GM21515 (cell line): ENCODE measurements around the gene CCDC88C.
A peak's percentile ranks its signal among the peaks of the same experiment; 100 is the strongest.
"Not testable (repeated sequence)": the region's sequence is repeated elsewhere in the genome, so short reads cannot be mapped to it uniquely, and the experiment has no call there.

Experiments used
- ATAC-seq: cut with Tn5 transposase; IDR thresholded peaks from one replicate; pipeline ENCODE4 v1.9.1; 2021; ENCODE audit not compliant: unreplicated experiment

Gene CCDC88C

DNA sequence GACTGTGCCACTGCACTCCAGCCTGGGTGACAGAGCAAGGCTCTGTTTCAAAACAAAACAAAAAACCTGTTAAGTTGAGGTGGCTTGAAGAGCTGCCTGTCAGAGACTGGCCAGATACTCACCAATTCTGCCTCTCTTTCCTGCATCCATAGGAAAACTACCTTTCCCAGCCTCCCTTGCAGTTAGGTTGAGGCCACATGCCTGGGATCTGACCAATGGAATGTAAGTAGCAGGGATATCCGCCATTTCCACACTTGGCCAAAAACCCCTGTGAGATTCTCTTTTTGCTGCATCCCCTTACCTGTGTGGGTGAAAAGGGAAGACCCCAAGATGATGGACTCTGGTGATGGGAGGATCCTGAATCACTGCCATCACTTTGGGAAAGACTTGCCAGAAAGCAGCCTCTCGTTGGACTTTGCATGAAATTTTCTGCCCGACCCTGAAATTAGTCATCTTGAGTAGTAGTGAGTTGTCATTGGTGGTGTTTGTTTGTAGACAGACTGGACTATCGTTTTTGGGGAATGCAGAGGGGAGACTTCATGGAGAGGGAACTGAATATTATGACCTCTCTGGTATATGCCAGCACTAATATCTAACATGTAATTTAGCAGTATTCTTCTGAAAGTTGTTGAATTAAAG is 187.1 kb downstream of the CCDC88C start:
- no peak for ATAC-seq

DNA sequence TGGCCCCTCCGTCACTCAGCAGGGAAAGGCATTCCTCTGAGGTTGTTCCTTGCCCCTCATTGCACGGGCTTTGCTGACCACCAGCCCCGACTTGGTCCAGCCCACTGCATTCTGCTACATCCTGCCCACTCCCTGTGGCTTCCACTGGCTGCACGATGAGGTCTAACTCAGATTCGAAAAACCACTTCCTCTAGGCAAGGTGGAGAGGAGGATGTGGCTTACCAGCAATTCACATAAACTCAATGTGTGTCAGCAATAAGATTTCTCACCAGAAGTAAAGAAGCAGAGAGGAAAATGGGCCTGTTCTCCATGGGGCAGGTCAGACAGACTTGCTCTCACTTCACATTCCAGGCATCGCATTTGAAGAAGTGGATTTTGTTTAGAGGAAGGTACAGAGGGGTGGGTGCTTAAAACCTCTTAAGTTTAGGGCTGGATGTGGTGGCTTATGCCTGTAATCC is 187.8 kb downstream of the CCDC88C start:
- peak; percentile 66 for ATAC-seq

DNA sequence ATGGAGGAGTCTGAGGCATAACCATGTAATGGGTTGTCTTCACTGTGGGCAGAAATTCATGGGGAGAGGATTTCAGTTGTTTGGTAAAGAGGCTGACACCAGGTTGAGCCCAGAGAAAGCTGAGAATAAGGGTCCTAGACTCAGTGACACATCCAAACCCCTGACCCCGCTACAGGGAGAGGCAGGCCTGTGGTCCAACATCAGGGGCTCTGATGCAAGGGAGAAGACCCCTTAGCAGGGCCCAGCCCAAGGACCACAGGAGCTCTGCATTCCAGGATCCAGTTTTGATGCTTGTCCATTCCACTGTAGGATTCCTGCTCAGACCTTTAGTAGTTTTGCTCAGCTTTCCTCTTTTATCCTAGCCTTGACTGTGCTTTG is 188.6 kb downstream of the CCDC88C start:
- peak; percentile 1 for ATAC-seq

DNA sequence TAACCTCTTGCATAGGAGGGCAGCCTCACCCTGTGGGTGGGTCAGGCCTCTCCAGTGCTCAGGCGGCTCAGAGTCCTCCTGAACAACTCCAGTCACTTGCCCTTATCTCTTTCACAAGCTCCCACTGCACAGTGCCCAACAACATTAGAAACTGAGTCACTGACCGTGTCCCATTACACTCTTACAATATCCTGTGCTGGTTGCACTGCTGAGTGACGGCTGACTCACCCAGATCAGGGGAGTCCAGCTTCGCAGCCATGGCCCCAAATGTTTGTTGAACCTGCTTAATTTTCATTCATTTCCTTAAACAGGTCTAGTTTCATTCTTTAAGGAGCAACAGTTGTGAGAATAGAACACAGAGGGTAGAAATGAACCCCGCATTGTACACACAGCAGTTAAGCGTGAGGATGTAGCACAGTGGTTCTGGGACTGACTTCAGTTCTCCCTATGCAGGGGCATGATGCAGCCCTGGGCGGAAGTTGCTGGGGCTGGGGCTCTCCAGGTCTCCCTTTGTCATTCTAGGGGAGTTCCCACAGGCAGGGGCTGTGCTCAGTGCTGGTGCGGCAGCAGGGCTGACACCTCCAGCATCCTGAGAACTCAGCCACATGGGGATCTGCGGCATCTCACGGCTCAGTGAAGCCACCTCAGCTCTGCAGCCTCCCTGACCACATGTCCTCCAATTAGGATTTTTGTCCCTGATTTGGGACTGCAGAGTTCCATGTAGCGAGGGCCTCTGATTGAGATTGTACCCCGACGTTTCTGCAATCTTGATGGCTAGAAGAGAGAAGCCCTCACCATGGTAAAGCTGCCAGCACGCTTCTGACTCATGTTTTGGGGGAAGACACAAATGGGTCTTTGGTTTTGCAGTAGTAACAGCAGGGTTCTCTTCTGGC is 189.3 kb downstream of the CCDC88C start:
- ATAC-seq, result peak; percentile 74

DNA sequence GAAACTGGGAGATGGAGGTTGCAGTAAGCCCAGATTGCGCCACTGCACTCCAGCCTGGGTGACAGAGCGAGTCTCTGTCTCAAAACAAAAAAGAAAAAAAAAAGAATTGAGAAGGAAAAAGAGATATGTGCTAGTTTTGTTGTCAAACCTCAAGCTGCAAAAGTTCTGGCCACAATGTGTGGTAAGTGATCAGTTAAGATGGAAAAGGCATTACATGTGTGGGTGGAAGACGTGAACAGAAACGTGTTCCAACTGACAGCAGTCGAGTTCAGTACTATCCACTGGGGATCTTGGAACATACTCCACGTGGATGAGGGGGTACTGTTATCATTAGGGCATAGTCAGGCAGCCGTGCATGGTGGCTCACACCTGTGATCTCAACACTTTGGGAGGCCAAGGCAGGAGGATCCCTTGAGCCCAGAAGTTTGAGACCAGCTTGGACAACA is 190.4 kb downstream of the CCDC88C start:
- ATAC-seq, result no peak

DNA sequence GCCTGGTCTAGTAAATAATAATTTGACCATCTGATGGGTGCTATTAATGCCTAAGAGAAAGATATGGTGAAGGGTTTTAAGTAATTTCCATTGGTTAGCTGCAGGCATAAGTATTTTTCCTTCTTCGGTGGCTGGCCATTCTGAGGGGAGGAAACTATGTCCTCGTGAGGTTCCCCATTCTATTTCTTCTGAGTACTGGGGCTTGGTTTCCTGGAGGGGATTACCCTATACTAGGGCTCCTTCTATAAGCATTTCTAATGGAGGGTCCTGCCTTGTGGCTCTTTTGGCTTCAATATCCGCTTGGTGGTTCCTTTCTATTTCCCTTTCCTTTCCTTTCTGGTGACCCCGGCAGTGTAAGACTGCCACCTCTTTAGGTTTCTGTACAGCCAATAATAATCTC is 191.3 kb downstream of the CCDC88C start:
- ATAC-seq, result not testable (repeated sequence)

DNA sequence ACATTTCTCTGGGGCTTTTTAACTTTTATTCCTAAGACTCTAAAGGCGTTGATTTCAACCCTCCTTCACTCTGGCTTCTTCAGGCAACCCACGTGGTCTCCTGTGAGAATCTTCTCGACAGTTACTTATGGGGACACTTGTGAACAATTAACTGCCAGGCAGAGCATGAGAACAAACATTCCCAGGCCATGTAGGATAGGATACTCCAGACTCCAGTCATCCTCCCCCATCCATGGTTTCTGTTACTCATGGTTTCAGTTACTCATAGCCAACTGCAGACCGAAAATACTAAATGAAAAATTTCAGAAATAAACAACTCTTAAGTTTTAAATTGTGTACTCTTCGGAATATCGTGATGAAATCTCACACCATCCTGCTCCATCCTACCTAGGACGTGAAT is 192.6 kb downstream of the CCDC88C start:
- no peak for ATAC-seq

DNA sequence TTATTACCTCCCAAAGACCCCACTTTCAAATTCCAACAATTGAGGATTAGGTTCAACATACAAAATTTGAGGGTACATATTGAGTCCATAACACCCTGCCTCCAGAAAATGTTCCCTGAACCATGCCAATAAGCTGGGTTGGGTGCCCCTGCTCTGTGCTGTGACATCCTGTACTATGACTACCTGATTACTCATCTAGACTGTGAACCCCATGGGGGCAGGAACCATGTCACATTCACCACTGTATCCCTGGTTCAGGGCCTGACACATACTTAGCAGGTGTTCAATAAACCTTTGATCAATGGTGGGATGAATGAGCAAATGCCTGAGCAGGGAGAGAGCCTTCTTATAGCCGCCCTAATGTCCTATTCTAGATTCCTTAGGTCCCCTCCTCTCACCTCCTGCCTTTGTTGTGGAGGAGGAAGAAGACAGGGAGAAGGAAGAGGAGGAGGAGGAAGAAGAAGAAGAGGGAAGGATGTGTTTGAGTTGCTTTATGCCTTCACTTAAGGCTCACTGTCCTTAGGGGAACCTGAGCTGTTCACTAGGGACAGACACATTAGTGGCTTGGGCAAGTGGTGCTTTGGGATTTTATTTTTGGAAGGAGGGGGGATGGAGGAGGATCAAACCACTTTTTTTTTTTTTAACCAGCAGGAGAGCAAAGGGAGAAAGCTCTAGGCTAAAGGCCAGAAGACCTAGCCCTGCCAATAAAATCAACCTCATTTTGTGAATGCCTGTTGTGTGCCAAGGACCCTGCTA is 194.4 kb downstream of the CCDC88C start:
- no peak for ATAC-seq
